G401 (cell line): ENCODE results near the gene CSNK2A3. TPM values are rescaled to one million over a fixed set of nuclear protein-coding genes. Genes with fewer than 3 reads are reported as not detected.
A peak's percentile ranks its signal among the peaks of the same experiment; 100 is the strongest.

Experiments
- DNase-seq: peaks from one replicate; pipeline ENCODE4 v3.0.0-alpha.2; 2015; ENCODE audit warnings: low spot score
- in situ Hi-C: cut with HindIII; loops from 2 replicates; pipeline ENCODE4 v1.10.0; 2016; ENCODE audit warnings: low sequenced_read_pairs, mixed read lengths
- total RNA-seq: library from RNA; depleted of rRNA; stranded (reverse); fragments of >200 nt; shearing (Covaris generic); gene quantifications from 2 replicates; pipeline ENCODE4 v1.2.3, GENCODE V29; 2014

Gene CSNK2A3
- total RNA-seq, 1 experiment from 2014 or later: 8.6 TPM

DNA sequence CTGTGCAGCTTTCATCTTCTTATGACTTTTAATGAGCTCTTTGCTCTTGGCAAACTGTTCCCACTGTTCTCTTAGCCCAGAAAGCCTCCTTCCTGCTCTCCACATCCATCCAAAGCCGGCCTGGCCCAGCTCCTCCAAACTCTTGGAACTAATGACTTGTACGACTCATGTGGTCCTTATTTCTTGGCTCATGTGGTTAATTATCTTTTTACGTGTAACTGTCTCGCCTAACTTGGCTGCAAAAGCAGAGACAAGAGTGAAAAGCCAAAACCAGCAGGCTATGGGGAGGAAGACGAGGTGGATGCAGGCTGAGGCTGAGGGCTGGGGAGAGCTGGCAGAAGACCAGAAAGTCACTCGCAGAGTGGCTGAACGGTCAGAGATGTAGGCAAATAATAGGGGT, 5.5 kb downstream of the CSNK2A3 start:
- in situ Hi-C loops: no loop called here
- DNase-seq: peak; percentile 55

GRCh38 chr11:11346303-11346702, 6.7 kb downstream of the CSNK2A3 start:
- in situ Hi-C loops: no loop called here
- no peak for DNase-seq

DNA sequence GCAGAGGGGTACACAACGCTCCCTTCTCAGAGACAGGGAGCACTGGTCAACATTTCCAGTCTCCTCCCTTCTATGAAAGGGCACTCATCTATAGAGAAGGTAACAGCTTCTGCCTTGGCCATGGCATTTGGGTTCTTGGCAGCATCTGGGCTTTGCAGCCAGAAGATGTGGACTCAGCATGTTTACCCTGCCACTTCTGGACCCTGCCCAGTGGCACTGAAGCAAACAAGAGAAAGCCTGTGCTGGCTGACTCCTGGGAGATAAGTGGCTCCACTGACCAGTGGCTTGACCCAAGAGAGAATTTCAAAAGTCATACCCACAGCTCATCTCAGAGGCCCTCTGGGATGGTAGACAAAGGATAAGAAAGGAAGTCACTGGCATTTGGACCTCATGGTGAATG, 8.0 kb downstream of the CSNK2A3 start:
- DNase-seq: no peak
- in situ Hi-C loops: no loop called here

DNA sequence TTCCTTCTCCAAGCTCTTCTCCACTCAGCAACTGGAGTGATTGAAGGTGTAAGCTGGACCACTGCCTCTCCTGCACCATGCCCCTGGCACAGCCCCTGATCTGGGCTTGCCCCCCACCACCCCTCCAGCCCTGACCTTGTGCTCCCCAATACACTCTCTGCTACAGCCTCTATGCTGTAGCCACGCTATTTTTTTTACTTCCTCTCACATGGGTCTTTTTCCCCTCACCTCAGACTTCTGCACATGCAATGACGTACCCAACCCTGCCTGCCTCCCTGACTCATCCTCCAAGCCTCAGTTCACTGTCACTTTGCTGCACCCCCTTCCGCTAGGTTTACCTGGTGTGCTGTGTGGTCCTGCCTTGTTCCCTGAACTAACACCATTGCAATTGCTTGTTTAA, 9.0 kb downstream of the CSNK2A3 start:
- in situ Hi-C loops: no loop called here

DNA sequence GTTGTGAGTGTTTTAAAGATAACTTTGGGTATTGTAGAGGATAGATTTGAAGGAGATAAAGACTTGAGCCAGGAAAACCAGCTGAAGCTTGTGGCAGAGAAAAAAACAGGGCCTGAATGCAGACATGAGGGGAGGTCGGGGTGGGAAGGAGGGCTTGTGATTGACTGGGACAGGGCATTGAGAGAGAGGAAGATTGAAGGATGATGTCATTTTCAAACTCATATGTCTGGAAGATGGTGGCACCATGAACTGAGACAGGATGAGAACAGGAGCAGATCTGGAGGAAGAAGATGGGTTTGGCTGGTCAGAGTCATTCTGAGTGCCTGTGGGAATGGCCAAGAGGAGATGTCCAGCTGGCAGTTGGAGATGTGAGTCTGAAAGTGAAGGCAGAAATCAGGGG, 14.7 kb downstream of the CSNK2A3 start:
- no peak for DNase-seq
- in situ Hi-C loops: no loop called here

More for the DNA sequence above, 9.0 kb downstream of the CSNK2A3 start:
- DNase-seq: no peak

DNA sequence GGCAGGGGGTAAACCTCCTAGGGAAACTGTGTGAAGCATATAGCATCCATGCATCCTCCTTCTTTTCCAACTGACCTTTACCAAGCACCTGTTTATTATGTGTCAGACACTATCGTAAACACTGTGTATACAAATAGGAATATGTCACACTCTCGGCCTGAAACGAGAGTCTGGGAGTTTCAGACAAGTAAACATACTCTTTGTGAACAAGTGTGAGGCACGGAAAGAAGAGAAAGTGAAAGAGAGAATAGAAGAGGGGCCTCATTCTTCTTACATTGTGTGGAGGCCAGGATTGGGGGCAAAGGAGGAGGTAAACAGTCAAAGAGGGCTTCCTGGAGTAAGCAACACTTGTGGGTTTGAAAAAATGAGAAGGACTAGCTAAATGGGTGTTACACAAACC, 16.4 kb downstream of the CSNK2A3 start:
- in situ Hi-C loops: no loop called here

GRCh38 chr11:11335043-11335442, 18.0 kb downstream of the CSNK2A3 start:
- in situ Hi-C loops: no loop called here
- DNase-seq: no peak

More for the DNA sequence above, 16.4 kb downstream of the CSNK2A3 start:
- DNase-seq: no peak

DNA sequence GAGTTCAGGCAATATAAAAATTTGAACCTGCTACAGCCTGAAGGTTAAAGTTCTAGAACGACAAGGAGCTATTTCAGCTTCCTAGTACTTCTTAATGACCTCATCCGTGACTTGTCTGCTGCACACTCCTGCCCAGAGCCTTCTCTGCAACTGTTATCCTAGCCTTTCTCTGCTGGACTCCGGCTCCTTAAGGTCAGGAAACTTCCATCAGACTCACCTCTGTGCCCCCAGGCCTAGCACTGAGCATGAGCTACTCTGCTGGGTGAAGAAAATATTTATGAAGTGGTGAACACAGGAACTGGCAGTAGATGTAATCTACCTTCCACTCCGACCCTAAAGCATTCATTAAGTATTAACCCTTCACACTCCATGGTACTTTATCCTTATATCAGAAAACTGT, 18.4 kb downstream of the CSNK2A3 start:
- DNase-seq: no peak
- in situ Hi-C loops: no loop called here

DNA sequence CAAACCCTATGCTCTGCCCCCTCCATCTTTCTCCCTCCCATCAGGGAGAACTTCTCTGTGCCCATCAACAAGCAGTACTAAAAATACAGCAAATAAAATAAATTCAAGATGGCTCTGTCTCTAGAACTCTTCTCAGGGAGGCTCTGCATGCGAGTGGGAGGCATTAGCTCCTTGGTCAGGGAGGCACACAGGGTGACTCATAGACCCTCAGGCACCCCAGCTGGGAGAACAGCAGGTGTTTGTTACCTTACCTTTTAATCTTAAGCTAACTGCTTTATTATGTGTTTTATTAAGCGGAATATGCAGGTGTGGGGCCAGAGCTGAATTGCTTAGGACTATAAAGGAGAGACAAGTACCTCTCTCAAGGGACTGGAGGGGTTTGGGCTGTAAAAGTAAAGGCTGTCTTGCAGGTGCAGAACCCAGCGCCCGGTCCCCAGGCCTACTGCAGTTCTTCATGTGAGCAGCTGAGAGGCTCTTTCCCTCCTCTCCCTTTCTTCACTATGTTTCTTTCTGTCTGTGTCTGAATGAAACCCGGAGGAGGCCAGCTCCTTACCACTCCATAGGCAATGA, 20.8 kb downstream of the CSNK2A3 start:
- DNase-seq: no peak
- in situ Hi-C loops: no loop called here

DNA sequence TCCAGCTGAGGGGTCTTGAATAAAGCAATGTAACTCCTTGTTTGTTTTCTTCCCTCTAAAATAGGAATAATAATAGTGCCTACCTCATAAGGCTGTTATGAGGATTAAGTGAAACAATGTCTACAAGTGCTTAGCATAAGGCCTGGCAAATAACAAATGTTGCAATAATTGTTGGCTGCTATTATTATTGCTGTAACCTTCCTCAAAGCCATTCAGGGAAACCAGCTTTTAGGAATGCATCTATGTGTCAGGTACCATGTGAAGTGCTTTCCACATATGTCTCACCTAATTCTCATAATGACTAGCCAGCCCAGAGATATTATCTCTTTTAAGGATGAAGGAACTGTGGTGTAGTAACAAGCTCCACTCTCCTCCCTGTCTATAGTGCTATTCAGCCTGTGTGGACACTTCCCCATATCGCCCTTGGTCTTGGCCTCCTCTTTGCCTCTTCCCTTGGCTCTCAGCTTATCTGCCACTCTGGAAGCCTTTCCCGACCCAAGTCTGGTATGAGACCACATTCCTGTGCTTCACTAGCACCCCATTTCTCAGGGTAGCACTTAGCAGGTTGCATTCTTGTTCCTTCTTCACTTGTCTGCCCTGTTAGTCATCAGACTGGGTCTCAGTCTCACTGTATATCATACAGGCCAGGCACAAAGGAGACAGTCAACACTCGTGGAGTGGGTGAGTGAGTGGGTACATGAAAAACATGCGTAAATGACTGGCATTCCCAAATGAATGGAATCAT, 23.8 kb downstream of the CSNK2A3 start:
- DNase-seq: no peak
- in situ Hi-C loops: no loop called here

DNA sequence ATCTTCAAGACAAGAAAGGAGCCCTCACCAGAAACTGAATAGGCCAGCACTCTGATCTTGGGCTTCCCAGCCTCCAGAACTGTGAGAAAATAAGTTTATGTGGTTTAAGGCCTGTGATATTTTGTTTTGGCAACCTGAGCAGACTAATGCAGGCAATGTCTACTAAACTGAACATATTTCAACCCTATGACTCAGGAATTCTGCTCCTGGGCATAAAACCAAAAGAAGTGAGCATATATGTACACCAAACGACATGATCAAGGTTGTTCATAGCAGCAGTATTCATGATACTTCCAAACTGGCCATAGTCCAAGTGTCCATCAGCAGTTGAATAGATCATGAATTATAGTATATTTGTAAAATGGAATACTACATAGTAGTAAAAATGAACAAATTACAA, 29.0 kb downstream of the CSNK2A3 start:
- in situ Hi-C loops: no loop called here
- DNase-seq: no peak

DNA sequence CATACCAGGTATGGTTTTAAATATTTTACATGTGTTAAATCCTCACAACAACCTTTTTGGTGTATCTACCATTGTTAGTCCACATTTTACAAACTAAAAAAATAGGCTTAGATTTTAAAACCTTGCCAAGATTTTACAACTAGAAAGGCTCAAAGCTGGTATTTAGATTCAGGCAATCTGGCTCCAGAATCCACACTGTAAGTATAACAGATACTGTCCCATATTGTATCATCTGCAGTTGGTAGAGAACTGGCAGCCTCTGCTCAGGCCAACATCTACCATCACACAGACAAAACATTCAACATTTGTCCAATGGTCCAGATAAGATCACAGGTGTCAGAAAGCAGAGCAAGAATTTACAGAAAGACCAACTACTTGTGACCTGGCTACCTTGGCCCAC, 30.9 kb downstream of the CSNK2A3 start:
- in situ Hi-C loops: no loop called here
- DNase-seq: no peak

GRCh38 chr11:11320825-11321224, 32.2 kb downstream of the CSNK2A3 start:
- no peak for DNase-seq
- in situ Hi-C loops: no loop called here

- DNase-seq: no peak
- in situ Hi-C loops: no loop called here
These were observed 34.1 kb downstream of the CSNK2A3 start for GRCh38 chr11:11318961-11319360.

DNA sequence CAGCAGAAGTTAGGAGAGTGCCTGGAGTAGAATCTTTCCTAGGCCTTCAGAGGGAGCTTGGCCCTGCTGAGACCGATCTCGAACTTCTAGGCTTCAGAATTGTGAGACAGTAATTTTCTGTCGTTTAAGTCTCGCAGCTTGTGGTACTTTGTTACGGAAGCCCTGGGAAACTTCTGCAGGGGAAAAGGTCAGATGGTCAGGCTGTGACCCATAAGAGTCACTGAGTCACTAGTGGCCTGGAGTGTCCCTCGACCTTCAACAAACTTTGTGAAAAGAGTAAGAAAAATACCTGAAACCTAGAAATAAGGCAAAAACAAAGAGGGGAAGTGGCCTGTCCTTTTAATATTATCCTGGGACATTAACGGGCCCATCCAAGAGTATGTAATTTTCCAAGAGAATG, 34.6 kb downstream of the CSNK2A3 start:
- in situ Hi-C loops: no loop called here
- DNase-seq: no peak

DNA sequence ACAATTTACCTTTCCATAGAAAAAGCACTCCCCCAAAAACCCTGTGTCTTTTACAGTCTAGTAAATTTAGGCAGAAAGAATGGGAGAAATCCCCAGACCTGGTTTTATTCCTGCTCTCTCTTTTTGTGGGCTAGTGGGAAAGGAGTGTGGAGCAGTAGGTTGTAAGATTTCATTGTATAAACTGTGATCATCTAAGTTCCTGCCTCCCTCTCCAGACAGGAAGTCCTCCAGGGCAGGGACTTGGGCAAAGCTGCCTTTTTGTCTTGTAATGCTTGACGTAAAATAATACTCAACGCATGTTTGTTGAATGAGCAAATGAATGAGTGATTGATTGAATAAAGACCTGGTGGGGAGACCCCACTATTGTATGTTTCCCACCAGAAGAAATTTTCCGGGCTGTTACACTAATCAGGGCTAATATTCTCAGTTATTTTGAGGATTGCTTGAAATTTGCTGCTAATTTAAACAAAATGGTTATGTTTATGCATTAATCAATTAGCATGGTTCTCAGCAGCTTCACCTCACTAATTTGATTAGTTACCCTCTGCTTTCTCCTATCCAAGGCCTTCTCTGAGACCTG, 36.3 kb downstream of the CSNK2A3 start:
- in situ Hi-C loops: no loop called here
- no peak for DNase-seq

- DNase-seq: peak; percentile 49
- in situ Hi-C loops: no loop called here
These were observed 39.0 kb downstream of the CSNK2A3 start for GRCh38 chr11:11313902-11314692.

DNA sequence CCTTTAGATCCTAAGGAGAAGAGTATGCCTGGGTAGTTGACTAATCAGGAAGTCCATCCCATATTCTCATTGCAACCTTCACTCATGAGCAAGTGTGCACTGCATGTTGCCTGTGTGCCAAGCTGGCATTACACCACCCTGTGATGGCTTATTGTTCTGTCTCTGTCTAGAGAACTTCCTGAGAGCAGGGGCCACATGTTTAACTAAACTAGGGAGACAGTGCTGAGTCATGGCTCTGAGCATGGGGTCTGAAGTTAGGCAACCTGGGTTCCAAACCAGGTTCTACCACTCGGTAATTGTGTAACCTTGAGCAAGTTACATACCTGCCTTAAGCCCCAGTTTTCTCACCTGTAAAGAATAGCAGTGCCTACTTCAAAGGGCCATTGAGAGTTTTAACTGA, 39.6 kb downstream of the CSNK2A3 start:
- peak; percentile 20 for DNase-seq
- in situ Hi-C loops: no loop called here

DNA sequence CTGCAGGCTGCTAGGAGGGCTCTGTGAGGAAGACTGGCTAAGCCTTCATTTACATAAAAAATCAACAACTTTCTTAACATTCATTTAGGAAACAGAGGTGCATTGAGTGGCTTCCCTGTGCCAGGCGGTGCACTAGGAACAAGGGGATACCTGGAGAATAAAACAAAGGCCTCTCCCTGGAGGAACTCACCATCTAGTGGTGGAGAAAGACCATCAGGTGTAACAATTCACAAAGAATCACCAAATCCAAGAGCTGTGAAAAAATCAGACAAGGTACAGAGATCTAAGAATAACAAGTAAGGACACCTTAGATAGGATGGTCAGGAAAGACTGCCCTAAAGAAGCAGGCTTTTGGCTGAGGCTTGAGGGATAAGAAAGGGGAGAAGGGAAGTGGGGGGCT, 40.3 kb downstream of the CSNK2A3 start:
- in situ Hi-C loops: no loop called here
- no peak for DNase-seq

DNA sequence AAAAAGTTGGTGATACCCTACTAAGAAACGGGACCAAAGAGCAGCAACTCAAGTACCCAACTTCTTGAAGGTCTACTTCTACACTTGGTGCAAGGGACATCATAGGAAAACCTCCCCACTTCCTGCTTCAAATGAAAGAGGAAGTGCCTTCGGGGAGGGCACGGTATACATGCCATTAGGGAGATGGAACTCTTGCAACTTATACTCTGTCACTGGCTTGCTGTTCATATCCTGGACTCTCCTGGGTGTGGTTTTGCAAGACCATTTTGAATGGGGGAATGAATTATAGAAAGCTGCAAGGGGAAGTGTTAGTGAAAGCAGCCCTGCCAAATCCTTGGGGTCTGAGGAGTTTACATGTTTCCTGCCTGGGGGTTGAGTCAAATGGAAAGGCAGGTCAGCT, 41.9 kb downstream of the CSNK2A3 start:
- in situ Hi-C loops: no loop called here
- no peak for DNase-seq
